ENCODE measurements around the gene TEKT3. TPM values are rescaled to one million over a fixed set of nuclear protein-coding genes. Genes with fewer than 3 reads are reported as not detected.

The TEKT3 gene
- total RNA-seq, 1 donor, result 0.36 TPM

DNA sequence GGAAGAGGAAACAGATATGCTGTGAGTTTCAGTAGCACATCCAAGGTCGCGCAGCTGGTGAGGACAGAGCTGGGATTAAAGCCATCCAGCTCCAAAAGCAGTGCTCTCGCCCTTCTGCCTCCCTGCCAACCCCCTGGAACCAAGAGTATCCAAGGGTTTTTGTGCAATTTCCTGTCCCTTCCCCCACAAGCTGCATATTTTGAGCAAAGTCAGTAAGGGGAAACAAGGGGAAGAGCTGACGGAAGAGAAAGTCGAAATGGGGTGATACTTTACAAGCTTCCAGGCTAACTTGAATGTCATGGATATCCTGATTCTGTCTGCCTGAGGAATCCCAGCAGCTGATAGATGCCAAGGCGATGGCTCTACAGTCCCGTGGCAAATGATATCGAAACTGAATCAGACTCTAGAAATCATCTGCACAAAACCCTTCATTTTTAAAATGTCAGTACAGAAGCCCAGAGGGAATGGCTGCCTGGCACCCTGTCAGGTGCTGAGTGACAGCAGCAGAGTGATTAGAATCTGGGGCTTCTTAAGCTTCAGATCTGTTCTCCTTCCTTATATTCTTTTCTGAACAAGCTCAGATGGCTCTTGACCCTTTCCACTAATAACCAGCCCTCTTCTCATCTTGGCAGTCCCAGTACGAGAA lies 42.9 kb upstream of the TEKT3 start:
- DNase-seq (ENCODE audit: insufficient read length, low spot score, missing footprints), result no peak
- Histone ChIP-seq H3K36me3 (ENCODE audit: insufficient read depth, low read length) (no peaks in the 10 kb centered on the region), H3K4me1 (ENCODE audit: insufficient read depth, low read length) (peaks cover 7% of the 10 kb centered on the region), H3K79me2 (ENCODE audit: insufficient read depth, low read length) (no peaks in the 10 kb centered on the region), H2AFZ (ENCODE audit: low read length) (peak overlapping the region; percentile 93), H4K20me1 (ENCODE audit: insufficient read depth, low read length) (no peaks in the 10 kb centered on the region), H3K27ac (ENCODE audit: low read depth, low read length) (peak overlapping the region; percentile 60), H3K9me3 (ENCODE audit: low read depth, low read length) (no peaks in the 10 kb centered on the region), H3K4me3 (ENCODE audit: insufficient read depth, low read length) (peak overlapping the region; percentile 71), H3K27me3 (ENCODE audit: insufficient read depth, low read length) (peaks cover 2% of the 10 kb centered on the region), H3K4me2 (ENCODE audit: insufficient read depth, low read length) (peak overlapping the region; percentile 90)
- TF ChIP-seq, protein P1, sequence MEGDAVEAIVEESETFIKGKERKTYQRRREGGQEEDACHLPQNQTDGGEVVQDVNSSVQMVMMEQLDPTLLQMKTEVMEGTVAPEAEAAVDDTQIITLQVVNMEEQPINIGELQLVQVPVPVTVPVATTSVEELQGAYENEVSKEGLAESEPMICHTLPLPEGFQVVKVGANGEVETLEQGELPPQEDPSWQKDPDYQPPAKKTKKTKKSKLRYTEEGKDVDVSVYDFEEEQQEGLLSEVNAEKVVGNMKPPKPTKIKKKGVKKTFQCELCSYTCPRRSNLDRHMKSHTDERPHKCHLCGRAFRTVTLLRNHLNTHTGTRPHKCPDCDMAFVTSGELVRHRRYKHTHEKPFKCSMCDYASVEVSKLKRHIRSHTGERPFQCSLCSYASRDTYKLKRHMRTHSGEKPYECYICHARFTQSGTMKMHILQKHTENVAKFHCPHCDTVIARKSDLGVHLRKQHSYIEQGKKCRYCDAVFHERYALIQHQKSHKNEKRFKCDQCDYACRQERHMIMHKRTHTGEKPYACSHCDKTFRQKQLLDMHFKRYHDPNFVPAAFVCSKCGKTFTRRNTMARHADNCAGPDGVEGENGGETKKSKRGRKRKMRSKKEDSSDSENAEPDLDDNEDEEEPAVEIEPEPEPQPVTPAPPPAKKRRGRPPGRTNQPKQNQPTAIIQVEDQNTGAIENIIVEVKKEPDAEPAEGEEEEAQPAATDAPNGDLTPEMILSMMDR (IDR thresholded peaks at IDR 0.05; ENCODE audit: extremely low read depth, low read depth, low read length), result no peak

DNA sequence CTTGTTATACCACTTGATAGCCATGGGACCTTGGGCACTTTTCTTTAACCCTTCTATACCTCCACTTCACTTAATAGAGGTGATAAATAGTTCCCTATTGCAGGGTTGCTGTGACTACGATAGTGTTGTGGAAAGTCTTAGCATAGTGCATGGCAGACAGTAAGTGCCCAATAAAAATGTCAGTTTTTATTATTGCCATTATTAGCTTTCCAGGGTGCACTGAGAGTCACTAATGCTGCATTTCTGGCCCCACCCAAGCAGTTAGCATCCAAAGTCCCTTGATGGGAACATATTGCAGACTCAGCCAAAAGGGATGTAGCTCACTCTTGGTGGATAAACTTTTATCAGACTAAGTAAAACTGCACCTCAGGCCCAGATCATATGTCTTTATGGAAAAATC lies 41.5 kb upstream of the TEKT3 start:
- Histone ChIP-seq H2AFZ (ENCODE audit: low read length) (no peak overlapping the region), H3K27ac (ENCODE audit: low read depth, low read length) (no peak overlapping the region), H3K4me2 (ENCODE audit: insufficient read depth, low read length) (no peak overlapping the region), H3K36me3 (ENCODE audit: insufficient read depth, low read length) (no peaks in the 10 kb centered on the region), H3K4me3 (ENCODE audit: insufficient read depth, low read length) (no peak overlapping the region), H3K27me3 (ENCODE audit: insufficient read depth, low read length) (peaks cover 2% of the 10 kb centered on the region), H3K9me3 (ENCODE audit: low read depth, low read length) (no peaks in the 10 kb centered on the region), H4K20me1 (ENCODE audit: insufficient read depth, low read length) (no peaks in the 10 kb centered on the region), H3K79me2 (ENCODE audit: insufficient read depth, low read length) (no peaks in the 10 kb centered on the region), H3K4me1 (ENCODE audit: insufficient read depth, low read length) (peaks cover 12% of the 10 kb centered on the region)
- TF ChIP-seq, protein P1 (IDR thresholded peaks at IDR 0.05; ENCODE audit: extremely low read depth, low read depth, low read length), result no peak
- no peak for DNase-seq (ENCODE audit: insufficient read length, low spot score, missing footprints)

DNA sequence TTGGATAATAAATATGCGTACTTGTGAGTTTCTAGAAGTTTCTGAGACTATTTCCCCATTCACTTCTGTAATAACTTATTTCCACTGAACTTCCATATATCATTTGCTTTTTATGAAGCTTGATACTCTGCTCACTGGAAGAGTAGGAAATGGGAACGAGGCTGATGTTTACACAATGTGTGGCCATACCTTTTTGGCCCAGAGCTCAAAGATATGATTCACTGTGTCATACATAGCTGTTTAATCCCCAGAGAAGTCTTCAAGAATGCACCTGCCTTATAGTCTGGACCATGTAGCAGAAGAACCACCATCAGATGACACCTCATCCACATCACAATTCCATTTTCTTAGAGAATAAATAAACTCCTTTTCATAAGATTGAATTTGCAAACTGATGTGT lies 40.3 kb upstream of the TEKT3 start:
- Histone ChIP-seq H4K20me1 (ENCODE audit: insufficient read depth, low read length) (no peaks in the 10 kb centered on the region), H3K27ac (ENCODE audit: low read depth, low read length) (no peak overlapping the region), H3K27me3 (ENCODE audit: insufficient read depth, low read length) (no peaks in the 10 kb centered on the region), H3K79me2 (ENCODE audit: insufficient read depth, low read length) (no peaks in the 10 kb centered on the region), H3K4me1 (ENCODE audit: insufficient read depth, low read length) (peaks cover 24% of the 10 kb centered on the region), H3K4me3 (ENCODE audit: insufficient read depth, low read length) (no peak overlapping the region), H2AFZ (ENCODE audit: low read length) (no peak overlapping the region), H3K9me3 (ENCODE audit: low read depth, low read length) (no peaks in the 10 kb centered on the region), H3K4me2 (ENCODE audit: insufficient read depth, low read length) (no peak overlapping the region), H3K36me3 (ENCODE audit: insufficient read depth, low read length) (no peaks in the 10 kb centered on the region)
- DNase-seq (ENCODE audit: insufficient read length, low spot score, missing footprints), result no peak
- TF ChIP-seq, protein P1 (IDR thresholded peaks at IDR 0.05; ENCODE audit: extremely low read depth, low read depth, low read length), result no peak

DNA sequence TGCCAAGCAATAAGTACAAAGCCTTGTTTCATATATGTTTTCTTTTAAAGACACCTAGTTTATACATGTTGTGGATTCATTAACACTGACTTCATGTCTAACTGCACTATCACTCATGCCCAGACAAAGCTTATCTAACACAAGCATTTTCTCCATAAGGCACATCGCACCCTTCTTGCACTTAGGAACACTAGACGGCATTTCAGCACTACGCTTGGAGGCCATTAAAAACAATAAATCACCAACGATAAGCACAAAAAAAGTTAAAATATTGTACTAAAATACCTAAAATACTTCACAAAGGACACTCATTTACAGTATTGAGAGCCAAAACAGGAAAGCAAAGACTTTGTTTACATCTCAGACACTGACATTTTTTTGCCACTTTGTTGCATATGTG lies 39.0 kb upstream of the TEKT3 start:
- H3K27ac ChIP-seq (ENCODE audit: low read depth, low read length), result no peak overlapping the region
- H3K27me3 ChIP-seq (ENCODE audit: insufficient read depth, low read length), result no peaks in the 10 kb centered on the region
- H3K4me1 ChIP-seq (ENCODE audit: insufficient read depth, low read length), result peaks cover 25% of the 10 kb centered on the region
- TF ChIP-seq, protein P1 (IDR thresholded peaks at IDR 0.05; ENCODE audit: extremely low read depth, low read depth, low read length), result no peak
- H2AFZ ChIP-seq (ENCODE audit: low read length), result no peak overlapping the region
- H3K4me3 ChIP-seq (ENCODE audit: insufficient read depth, low read length), result no peak overlapping the region
- no peak overlapping the region for H3K4me2 ChIP-seq (ENCODE audit: insufficient read depth, low read length)
- H3K36me3 ChIP-seq (ENCODE audit: insufficient read depth, low read length), result no peaks in the 10 kb centered on the region
- no peak for DNase-seq (ENCODE audit: insufficient read length, low spot score, missing footprints)
- no peaks in the 10 kb centered on the region for H4K20me1 ChIP-seq (ENCODE audit: insufficient read depth, low read length)
- no peaks in the 10 kb centered on the region for H3K79me2 ChIP-seq (ENCODE audit: insufficient read depth, low read length)
- no peaks in the 10 kb centered on the region for H3K9me3 ChIP-seq (ENCODE audit: low read depth, low read length)

Data from osteoblast (primary cell).